ENCODE data around the gene GPR176.

DNA sequence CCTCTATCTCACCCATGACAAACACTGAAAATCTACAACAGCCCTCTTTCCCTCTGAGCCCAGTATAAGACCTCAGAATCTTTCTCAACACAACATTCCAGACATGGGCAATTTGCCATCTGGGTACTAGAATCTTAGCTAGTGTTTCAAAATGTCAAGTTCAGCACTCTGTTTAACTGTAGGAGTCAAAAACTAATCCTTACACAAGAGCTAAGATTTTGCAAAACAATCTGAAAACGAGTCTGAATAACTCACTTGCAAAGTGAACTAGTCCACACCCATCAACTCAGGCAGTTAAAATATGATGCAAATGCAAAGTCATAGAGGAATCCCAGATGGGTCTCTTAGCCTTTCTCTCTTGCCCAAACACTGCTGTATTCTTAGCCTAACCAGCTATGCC is 67.8 kb downstream of the GPR176 start:
- TF ChIP-seq BHLHE40 (IDR thresholded peaks at IDR 0.05; ENCODE audit: borderline replicate concordance), result no peak
- no peak for TF ChIP-seq FOXK2 (IDR thresholded peaks at IDR 0.05)
- TF ChIP-seq ARNT (IDR thresholded peaks at IDR 0.05), result no peak
- TF ChIP-seq CTBP1 (IDR thresholded peaks at IDR 0.05; ENCODE audit: borderline replicate concordance), result no peak
- no peak for TF ChIP-seq FOXM1 (IDR thresholded peaks at IDR 0.05; ENCODE audit: borderline replicate concordance)
- no peak for TF ChIP-seq ELF4 (IDR thresholded peaks at IDR 0.05)
- no peak for TF ChIP-seq TARDBP (IDR thresholded peaks at IDR 0.05)
- TF ChIP-seq SUZ12 (IDR thresholded peaks at IDR 0.05), result no peak
- TF ChIP-seq ZNF384 (IDR thresholded peaks at IDR 0.05), result no peak
- no peak for TF ChIP-seq FOXA1 (IDR thresholded peaks at IDR 0.05)
- TF ChIP-seq SP1 (IDR thresholded peaks at IDR 0.05), result no peak
- TF ChIP-seq HDGF (IDR thresholded peaks at IDR 0.05; ENCODE audit: borderline replicate concordance), result no peak
- TF ChIP-seq, protein P1, sequence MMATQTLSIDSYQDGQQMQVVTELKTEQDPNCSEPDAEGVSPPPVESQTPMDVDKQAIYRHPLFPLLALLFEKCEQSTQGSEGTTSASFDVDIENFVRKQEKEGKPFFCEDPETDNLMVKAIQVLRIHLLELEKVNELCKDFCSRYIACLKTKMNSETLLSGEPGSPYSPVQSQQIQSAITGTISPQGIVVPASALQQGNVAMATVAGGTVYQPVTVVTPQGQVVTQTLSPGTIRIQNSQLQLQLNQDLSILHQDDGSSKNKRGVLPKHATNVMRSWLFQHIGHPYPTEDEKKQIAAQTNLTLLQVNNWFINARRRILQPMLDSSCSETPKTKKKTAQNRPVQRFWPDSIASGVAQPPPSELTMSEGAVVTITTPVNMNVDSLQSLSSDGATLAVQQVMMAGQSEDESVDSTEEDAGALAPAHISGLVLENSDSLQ (IDR thresholded peaks at IDR 0.05), result no peak

Measured in HEK293T (cell line).